Heart left ventricle (tissue), 16 donors: ENCODE measurements around the gene PRMT1. TPM values are rescaled to one million over a fixed set of nuclear protein-coding genes. Genes with fewer than 3 reads are reported as not detected.

Source experiments
- ATAC-seq, 4 donors: fragments of 200-7000 bp; cut with Tn5 transposase; one replicate each; pipeline ENCODE4 v1.9.1; 2020 to 2022; ENCODE audit warnings: moderate library complexity in 4 of 4, mild to moderate bottlenecking in 3 of 4, moderate number of reproducible peaks in 1 of 4
- DNase-seq, 5 donors: peaks; one replicate each; pipeline ENCODE4 v3.0.0-alpha.2; 2020
- H3K27ac ChIP-seq, 12 donors: fragments of 200-600 bp; sonication (generic) in 4 of 12; one replicate each; pipeline versions ENCODE4 v1.5.0 to v1.8.0; 2016 to 2022; ENCODE audit warnings: mild to moderate bottlenecking in 2 of 12
- H3K27me3 ChIP-seq, 9 donors: fragments of 200-600 bp; sonication (generic) in 2 of 9; one replicate each; pipeline versions ENCODE4 v1.5.1 to v1.8.0; 2016 to 2022; ENCODE audit warnings: mild to moderate bottlenecking in 3 of 9
- H3K36me3 ChIP-seq, 9 donors: fragments of 200-600 bp; sonication (generic) in 2 of 9; one replicate each; pipeline versions ENCODE4 v1.5.0 to v1.8.0; 2018 to 2022; ENCODE audit warnings: mild to moderate bottlenecking in 2 of 9
- H3K4me1 ChIP-seq, 12 donors: fragments of 200-600 bp; sonication (generic) in 4 of 12; one replicate each; pipeline versions ENCODE4 v1.5.0 to v1.8.0; 2016 to 2022; ENCODE audit warnings: mild to moderate bottlenecking in 3 of 12
- H3K4me3 ChIP-seq, 12 donors: fragments of 200-600 bp; sonication (generic) in 4 of 12; one replicate each; pipeline versions ENCODE4 v1.5.0 to v1.8.0; 2017 to 2022; ENCODE audit warnings: mild to moderate bottlenecking in 9 of 12, moderate library complexity in 4 of 12
- H3K9me3 ChIP-seq, 12 donors: fragments of 200-600 bp; sonication (generic) in 4 of 12; one replicate each; pipeline versions ENCODE4 v1.5.0 to v1.8.0; 2016 to 2022; ENCODE audit warnings: mild to moderate bottlenecking in 1 of 12
- CTCF ChIP-seq, 12 donors: fragments of 200-600 bp; sonication (generic) in 4 of 12; IDR thresholded peaks; one replicate each; pipeline versions ENCODE4 v1.5.0 to v1.8.0; 2018 to 2022; ENCODE audit warnings: antibody characterized with exemption in 12 of 12, mild to moderate bottlenecking in 5 of 12
- POLR2A ChIP-seq, 2 donors: fragments of 450-650 bp; IDR thresholded peaks; one replicate each; pipeline ENCODE4 v1.6.1; 2017; ENCODE audit warnings: antibody characterized with exemption in 2 of 2, mild to moderate bottlenecking in 2 of 2, moderate library complexity in 2 of 2
- WGBS, 4 donors: extraction: QIAGEN DNeasy Blood & Tissue Kit in 2 of 4; methylation state at CpG; one replicate each; pipeline versions ENCODE4 v1.1.5 to v1.1.7; 2013 to 2018; 5-methylcytosine and 5-hydroxymethylcytosine counted together
- intact Hi-C, 10 donors: fragments of 100-400 bp; cut with DNase I; formaldehyde crosslinking; loops; one replicate each; pipeline versions ENCODE4 v1.11.1 to v1.14.2; 2022
- polyA plus RNA-seq, 2 donors: library from polyadenylated mRNA; stranded (reverse); fragments of 200-250 nt; gene quantifications; one replicate each; pipeline ENCODE4 v1.2.3, GENCODE V29; 2013
- total RNA-seq, 9 donors: library from RNA; depleted of rRNA in 2 of 9; stranded (reverse); fragments of >200 nt in 2 of 9; fragmentation: NEBNext Ultra II Directional in 3 of 9; extraction: Animal tissue kit (Norgen Biotek cat#: 25700) in 3 of 9; gene quantifications; one replicate each; pipeline versions ENCODE4 v1.1.0 to v1.2.4, GENCODE V29; 2016 to 2023
- donor health status: ischemic (EF 13 %, LVEDD 7.1; RV severe dilation, severe dysfunction).
- donor health status: healthy with polysubstance abuse.
- donor health status: DM: no; HTN: yes; CAD: no.
- donor health status: DM: no; HTN: no; CAD: no.
- donor health status: ischemic (EF 25% LVEDD 6.9; RV normal size, moderate dysfunction).
- donor health status: ischemic (EF 25% LVEDD 5.7; RV mildly dilated, moderate dysfunction).
- donor health status: healthy.
- donor health status: DM: yes; HTN: yes; CAD: no.
- donor health status: ischemic (EF 35%, LVEDD 5.7; RV mildly dilated, moderate dysfunction).
- donor health status: nonischemic (EF 11% LVEDD 7.7; RV severe dilation, severe dysfunction).
- donor health status: DM: yes; HTN: yes; CAD: no.
- donor health status: PGD.
- donor health status: ischemic (EF 29% LVEDD 5.4; RV normal size, mild dysfunction).
- donor health status: nonischemic (EF 23%, LVEDD 6.1; RV moderate dilation, normal function).

Gene PRMT1
- total and polyA plus RNA-seq, 11 donors, result 106 to 283 (median 124) TPM

- Histone ChIP-seq H3K36me3 (peaks cover 0 to 23% (median 12%) of the 10 kb centered on the region in 9 donors), H3K9me3 (no peaks in the 10 kb centered on the region), H3K27me3 (no peaks in the 10 kb centered on the region), H3K27ac (peak overlapping the region in 5 of 12 donors; percentile 11 to 61 (median 55)), H3K4me1 (peaks cover 0 to 56% (median 37%) of the 10 kb centered on the region in 12 donors), H3K4me3 (no peak overlapping the region)
- ATAC-seq (no peak), DNase-seq (no peak)
- TF ChIP-seq CTCF (IDR thresholded peaks at IDR 0.05) (no peak), POLR2A (IDR thresholded peaks at IDR 0.05) (no peak)
- intact Hi-C loops, result loop anchor here in 5 of 10 donors (5.0 kb wide), 2 partner anchors 39 to 44 kb away; partner anchors contain the start of gene PRR12 (in 4 of the 5)
- 79 to 85% (median 80%) methylated on average over 24 to 30 of the region's 30 CpGs for WGBS, 4 donors
These were observed 40.7 kb upstream of the PRMT1 start for GRCh38 chr19:49636233-49636932.

DNA sequence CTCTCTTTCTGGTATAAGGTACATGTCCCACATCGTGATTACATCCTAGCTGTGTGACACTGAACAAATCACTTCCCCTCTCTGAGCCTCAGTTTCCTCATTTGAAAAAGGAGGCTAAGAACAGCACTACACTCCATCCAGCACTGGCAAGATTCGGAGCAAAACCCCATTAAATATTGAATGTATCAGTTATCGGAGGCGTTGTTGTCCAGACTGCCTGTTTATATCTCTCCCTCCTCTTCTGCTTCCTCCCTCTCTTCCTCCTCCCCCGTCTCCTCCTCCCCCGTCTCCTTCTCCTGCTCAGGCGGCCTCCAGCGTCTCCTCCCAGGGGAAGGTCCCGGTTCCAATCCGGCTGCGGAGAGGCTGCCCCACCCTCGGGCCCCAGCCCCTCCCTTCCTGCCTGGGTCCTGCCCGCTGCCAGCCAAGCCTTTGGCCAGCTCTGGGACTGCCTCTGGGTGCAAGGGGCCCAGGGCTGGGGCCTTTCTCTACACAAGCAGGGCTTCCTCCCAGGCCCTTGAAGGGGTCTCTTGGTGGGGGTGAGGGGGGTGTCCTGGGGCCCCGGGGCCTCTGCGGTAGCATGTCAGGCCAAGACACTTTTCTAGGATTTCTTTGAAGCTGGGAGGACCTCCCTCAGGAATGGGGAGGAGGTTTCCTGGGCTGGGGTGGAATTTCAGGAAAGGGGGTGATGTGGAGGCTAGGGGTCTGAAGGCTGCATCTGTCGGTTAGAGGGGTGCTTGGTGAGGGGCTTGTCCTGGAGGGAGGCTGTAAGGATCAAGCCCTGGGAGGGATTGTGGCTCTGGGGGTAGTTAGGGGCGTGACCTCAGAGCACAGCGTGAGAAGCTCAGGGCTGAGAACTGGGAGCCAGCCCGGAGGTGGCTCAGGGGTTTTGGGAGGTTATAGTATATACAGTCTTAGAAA, 39.0 kb upstream of the PRMT1 start:
- Histone ChIP-seq H3K9me3 (no peaks in the 10 kb centered on the region), H3K4me3 (peak overlapping the region; percentile 18 to 100 (median 92)), H3K27ac (peak overlapping the region; percentile 96 to 100 (median 99)), H3K4me1 (peaks cover under 1 to 57% (median 41%) of the 10 kb centered on the region in 12 donors), H3K36me3 (peaks cover 0 to 23% (median 12%) of the 10 kb centered on the region in 9 donors), H3K27me3 (no peaks in the 10 kb centered on the region)
- 9 to 18% (median 12%) methylated on average over 18 to 19 of the region's 19 CpGs for WGBS, 4 donors
- intact Hi-C loops, result loop anchor here in 7 of 10 donors (2.0 to 5.0 kb wide), 4 partner anchors 41 to 47 kb away; partner anchors contain the start of gene PRR12 (in 5 of the 7)
- DNase-seq, result peak; percentile 92 to 95 (median 94)
- peak in 3 of 4 donors; percentile 7 to 17 (median 13) for ATAC-seq
- TF ChIP-seq CTCF (IDR thresholded peaks at IDR 0.05), result no peak
- TF ChIP-seq POLR2A (IDR thresholded peaks at IDR 0.05), result peak in 1 of 2 donors; percentile 60

- TF ChIP-seq CTCF (IDR thresholded peaks at IDR 0.05) (no peak), POLR2A (IDR thresholded peaks at IDR 0.05) (peak; percentile 37 to 82)
These were observed 37.5 kb upstream of the PRMT1 start for GRCh38 chr19:49639401-49640112.

More at GRCh38 chr19:49639401-49640112, 37.5 kb upstream of the PRMT1 start:
- DNase-seq (peak in 1 of 5 donors; percentile 44), ATAC-seq (no peak)
- Histone ChIP-seq H3K4me3 (peak overlapping the region; percentile 77 to 100 (median 92)), H3K27ac (peak overlapping the region; percentile 96 to 100 (median 99)), H3K4me1 (peaks cover 3 to 72% (median 52%) of the 10 kb centered on the region in 12 donors), H3K9me3 (no peaks in the 10 kb centered on the region), H3K36me3 (peaks cover 0 to 20% (median 12%) of the 10 kb centered on the region in 9 donors), H3K27me3 (no peaks in the 10 kb centered on the region)
- WGBS, 4 donors, result 3 to 6% (median 5%) methylated on average over 17 to 31 of the region's 31 CpGs
- intact Hi-C loops, result loop anchor here (1.0 to 10.0 kb wide), 11 partner anchors 37 to 1015 kb away; partner anchors contain the start of genes PRR12 (in 6 of the 10), ALDH16A1 (in 1 of the 10), PIH1D1 (in 1 of the 10) and PRMT1 (in 1 of the 10)
